ENCODE measurements around the gene HDLBP.

Gene HDLBP

DNA sequence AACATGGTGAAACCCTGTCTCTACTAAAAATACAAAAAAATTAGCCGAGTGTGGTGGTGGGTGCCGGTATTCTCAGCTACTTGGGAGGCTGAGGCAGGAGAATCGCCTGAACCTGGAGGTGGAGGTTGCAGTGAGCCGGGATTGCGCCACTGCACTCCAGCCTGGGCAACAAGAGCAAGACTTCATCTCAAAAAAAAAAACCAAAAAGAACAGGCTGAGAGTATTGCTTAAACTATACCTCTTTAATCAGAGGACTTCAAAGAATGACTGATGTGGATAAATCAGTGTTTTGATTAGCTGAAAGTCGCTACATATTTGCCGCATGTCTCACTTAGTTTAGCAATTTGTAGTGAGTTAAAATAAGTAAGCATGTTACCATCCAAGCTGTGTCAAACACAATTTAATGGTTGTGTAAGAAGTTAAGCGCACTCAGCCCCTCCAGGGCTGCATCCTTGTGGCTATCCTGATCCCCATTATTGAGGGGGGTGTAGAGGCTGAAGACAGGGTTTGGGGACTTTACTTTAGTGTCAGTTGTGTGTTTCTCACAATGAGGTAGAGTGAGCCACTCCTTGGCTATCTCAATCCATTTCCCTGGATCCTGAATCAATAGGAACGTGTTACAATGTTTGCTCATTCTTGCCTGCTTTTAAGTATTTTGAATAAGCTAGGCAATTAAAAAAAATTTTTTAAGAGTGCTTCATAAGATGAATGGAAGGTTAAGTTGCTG is 29.6 kb upstream of the HDLBP start:
- TF ChIP-seq, protein P1, sequence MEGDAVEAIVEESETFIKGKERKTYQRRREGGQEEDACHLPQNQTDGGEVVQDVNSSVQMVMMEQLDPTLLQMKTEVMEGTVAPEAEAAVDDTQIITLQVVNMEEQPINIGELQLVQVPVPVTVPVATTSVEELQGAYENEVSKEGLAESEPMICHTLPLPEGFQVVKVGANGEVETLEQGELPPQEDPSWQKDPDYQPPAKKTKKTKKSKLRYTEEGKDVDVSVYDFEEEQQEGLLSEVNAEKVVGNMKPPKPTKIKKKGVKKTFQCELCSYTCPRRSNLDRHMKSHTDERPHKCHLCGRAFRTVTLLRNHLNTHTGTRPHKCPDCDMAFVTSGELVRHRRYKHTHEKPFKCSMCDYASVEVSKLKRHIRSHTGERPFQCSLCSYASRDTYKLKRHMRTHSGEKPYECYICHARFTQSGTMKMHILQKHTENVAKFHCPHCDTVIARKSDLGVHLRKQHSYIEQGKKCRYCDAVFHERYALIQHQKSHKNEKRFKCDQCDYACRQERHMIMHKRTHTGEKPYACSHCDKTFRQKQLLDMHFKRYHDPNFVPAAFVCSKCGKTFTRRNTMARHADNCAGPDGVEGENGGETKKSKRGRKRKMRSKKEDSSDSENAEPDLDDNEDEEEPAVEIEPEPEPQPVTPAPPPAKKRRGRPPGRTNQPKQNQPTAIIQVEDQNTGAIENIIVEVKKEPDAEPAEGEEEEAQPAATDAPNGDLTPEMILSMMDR (IDR thresholded peaks at IDR 0.05), result no peak

GRCh38 chr2:241340631-241341163 is 25.2 kb upstream of the HDLBP start:
- TF ChIP-seq, protein P1 (IDR thresholded peaks at IDR 0.05), result no peak

- TF ChIP-seq, protein P1 (IDR thresholded peaks at IDR 0.05), result no peak
Observed at GRCh38 chr2:241339839-241340630, 24.6 kb upstream of the HDLBP start.

GRCh38 chr2:241334813-241335212 is 19.3 kb upstream of the HDLBP start:
- TF ChIP-seq, protein P1 (IDR thresholded peaks at IDR 0.05), result no peak

- TF ChIP-seq, protein P1 (IDR thresholded peaks at IDR 0.05), result no peak
Observed at GRCh38 chr2:241330616-241330981, 15.1 kb upstream of the HDLBP start.

DNA sequence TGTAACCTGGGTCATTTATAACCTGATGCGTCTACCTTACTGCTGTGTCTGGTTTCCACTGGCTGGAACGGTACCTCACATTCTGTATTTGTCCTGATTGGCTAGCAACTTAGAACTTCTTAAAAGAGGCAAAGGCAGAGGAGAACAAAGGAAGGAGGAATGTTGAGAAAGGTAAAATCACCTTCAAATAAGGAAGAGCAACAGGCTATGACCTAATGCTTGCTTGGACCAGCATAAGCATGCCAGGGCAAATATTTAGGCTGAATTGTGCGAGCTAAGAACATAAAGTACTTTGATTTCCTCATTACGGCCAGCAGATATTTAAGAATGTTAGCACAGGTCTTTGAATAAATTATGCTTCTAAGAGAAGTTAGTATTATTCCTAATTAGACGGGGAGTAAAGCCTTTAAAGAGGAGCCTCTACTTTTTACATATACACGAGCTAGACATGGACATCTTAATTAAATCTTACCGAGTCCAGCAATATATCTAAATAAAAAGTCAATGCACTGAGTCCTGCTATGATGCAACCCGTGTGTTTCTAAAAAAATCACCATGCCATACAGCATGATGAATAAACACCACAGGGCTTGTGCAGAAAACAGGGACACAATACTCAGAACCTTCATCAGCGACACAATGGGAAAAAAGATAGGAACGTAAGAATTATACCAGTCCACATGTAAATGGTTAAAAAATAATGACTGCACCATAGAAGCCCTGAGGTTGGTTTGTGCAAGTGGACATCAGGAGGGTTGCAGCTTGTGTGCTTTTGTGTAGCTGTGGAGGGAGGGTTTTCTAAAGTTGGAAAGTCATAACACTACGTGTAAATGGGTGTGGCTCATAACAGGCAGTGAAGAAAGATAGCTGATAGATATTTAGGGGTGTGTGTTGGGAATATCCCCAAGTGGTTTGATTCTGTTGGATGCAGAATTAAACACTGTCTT is 14.5 kb upstream of the HDLBP start:
- TF ChIP-seq, protein P1 (IDR thresholded peaks at IDR 0.05), result no peak

GRCh38 chr2:241325257-241325656 is 9.8 kb upstream of the HDLBP start:
- TF ChIP-seq, protein P1 (IDR thresholded peaks at IDR 0.05), result no peak

Measured in LNCAP (cell line).